NCI-H82 treated with DMSO at 0.1 percent for 48 hours (cell line): ENCODE results near the gene CYSTM1.

ENCODE experiments used
- DNase-seq: peaks from one replicate; lab custom pipeline; 2025; ENCODE audit not compliant: unreplicated experiment; lab: John Stamatoyannopoulos, UW

CYSTM1 gene, protein sequence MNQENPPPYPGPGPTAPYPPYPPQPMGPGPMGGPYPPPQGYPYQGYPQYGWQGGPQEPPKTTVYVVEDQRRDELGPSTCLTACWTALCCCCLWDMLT

DNA sequence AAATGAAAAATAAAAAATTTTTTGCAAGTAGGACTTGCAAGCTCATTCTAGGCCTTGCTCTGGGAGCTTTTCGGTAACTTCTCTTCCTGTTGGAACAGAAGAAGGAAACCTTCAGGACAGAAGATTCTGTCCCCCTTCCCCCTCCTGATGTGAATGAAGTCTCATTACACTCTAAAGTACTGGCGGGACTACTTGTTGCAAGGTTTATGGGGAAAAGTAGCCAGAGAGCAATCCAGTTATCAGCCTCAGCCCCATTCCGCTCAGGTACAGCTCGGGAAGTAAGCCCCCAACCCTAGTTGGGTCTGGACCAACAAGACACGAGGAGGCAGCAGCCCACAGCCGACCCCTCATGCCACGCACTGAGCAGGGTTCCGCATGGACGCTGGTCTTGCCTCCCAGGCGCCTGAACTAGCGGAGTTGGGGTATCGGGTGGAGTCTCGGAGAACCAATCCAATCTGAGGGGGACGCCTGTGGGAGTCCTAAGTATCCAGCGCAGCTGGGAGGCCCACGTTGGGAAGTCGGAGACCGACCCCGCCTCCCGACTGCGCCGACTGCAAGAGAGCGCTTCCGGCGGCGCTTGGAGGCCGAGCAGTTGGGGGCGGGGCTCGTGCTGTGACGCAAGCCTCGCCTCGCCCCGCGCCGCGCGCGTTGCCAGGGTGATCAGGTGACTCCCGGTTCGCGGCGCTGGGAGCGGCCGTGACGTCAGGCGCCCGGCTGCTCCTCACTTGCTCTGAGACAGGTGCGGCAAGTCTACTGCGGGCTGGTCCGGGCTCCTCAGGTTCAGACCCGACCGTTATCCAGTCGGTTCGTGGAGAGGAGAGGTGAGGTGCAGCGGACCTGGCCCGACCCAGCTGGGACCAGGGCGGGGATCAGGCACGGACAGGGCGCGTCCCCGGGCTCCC, at the start of gene CYSTM1:
Gene CYSTM1, plus strand, starts transcription at position 724 of the 902 bp plus-strand sequence. CDS start 19,278 bp downstream, outside the sequence.
- peak; percentile 76 for DNase-seq

DNA sequence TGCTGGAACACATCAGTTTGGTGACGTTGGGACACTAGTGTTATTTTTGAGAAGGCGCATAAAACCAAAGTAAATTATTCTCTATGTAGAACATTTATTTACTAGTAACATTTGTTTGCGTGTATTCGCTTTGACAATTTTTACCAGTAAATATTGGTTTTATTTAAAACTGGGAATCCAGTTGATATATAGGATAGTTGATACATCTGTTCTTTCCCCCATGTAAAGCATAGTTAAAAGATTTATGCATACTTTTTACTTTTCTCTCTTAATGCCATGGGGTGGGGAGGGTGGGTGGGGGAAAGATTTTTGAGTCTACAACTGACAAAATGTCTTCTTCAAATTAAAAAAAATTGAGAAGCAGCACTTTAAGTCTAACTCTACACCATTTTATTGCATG, 49.4 kb upstream of the CYSTM1 start, which contains the start of gene IGIP:
Gene IGIP, plus strand, starts transcription at position 301 of the 400 bp plus-strand sequence. CDS start 2,540 bp downstream, outside the sequence.
- no peak for DNase-seq

DNA sequence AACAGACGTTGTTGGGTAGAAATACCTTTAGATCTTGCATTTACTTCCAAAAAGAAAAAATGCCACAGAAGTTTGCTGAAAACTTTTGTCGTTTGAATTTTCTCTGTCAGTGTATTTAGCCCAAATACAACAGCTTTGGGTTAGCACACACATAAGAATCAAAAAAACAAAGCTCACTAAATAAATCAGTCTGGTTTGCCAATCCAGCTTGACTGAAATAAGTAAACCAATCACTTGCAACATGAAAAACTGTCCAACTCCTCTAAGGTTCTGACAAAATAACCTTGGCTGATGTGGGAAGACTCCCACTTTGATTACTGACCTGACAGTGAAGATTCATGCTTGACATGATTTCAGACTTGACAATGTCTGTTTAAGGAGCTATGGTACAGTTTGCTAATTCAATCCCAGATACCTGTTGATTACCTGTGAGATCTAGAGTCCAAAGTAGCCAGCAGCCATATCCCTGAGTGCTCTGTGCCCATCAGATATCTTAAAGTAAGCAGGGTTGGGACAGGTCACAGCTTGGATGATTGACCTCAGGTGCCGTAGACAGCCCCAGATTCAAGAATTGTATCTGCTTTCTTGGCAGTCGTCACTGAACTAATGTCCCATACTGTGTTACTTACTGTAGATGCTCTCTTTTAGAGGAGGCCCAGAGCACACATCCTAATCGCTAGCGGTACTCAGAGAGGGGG, 48.5 kb upstream of the CYSTM1 start:
- DNase-seq = no peak

DNA sequence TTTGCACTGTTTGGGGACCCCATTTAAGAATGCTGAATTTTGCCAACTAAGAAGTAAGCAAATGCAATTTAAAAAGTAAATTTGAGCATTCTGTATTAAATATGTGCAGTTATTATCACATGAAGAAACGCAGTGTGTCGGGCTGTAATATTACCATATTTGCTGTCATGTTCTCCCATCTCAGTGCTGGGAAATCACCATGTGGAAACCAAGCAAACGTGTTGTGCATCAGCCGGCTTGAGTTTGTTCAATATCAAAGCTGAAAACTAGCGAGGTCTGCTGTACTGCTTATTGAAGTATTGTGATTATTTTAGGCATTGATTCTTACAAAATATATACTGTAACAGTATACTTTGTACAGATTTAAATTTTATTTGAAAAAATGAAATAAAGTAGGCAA, 46.6 kb upstream of the CYSTM1 start:
- DNase-seq = no peak

DNA sequence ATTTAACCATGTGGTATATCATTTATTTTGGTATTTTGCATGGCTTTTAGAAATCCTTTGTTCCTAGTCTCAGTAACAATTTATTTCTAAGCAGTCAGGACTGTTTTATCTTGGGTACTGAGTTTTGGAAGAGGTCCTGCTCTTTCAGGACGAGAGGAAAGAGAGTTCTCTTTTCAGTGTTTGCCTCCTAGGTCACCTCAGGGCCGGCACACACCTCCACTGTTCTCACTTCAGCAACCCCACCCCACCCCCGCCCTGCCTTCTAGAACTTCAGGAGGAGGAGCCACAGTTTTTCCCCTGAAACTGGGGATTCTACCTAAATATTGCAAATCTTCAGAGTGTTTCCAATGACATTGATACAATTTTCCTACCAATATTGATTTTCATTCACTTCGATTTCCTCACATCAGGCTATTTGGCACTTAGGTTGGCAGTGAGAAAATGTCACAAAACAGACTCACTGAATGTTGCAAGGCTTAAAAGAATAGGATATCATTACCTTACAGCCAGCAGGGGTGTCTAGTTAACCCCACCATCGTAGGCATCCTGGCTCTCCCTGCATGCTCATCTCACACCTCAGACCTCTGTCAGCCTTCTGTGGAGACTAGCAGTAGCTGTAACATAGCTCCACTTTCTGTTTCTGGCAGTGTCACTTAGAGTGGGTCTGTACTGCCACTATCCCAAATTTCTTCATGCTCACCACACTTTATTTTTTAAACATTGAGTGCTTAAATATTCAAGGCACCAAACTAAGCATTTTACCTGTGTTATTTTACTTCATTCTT, 43.8 kb upstream of the CYSTM1 start:
- DNase-seq = no peak

DNA sequence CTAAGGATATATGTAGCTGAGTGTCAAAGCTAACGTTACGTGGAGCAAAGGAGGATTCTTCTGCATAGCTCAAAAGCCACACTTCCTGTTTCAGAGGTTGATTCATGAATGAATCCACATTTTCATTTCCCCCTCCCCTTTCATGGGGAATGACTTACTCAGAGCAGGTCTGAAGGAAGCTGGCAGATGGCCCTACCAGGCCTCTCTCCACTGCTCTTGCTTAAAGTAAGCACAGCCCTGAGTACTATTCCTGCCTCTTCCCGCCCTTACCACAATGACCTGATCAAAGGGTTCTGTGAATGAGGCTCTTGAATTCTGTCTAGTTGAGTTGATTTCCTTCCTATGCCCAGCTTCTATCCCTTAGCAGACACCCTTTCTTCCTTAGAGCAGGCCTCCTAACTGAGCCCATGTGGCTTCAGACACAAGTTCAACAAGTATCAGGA, 43.0 kb upstream of the CYSTM1 start:
- no peak for DNase-seq

DNA sequence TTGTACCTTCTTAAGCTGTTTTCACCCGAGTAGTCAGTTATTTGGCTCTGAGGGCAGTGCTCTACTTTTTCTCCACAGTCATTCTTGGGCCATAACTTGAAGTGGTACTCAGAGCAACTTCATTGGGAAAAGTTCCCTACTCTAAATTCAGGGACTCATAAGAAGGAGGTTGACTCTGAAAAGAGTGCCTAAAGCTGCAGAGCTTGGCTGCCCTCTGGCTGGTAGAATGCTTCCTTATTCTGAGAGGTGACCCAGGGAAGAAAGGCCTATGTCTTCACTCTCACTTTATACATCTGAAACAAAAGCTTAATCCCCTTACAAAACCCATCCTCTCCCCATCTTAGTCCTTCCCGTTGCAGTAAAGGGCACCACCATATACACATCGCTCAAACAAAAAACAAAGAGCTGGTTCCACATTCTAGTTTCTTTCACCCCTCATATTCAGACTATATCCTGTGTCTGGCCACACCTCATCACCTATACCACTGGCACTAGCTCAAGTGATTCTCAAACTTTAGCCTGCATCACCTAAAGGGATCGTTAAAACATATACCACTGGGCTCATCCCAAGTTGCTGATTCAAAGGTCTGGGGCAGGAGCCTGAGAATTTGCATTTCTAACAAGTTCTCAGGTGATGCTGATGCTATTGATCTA, 41.3 kb upstream of the CYSTM1 start:
- DNase-seq = no peak

DNA sequence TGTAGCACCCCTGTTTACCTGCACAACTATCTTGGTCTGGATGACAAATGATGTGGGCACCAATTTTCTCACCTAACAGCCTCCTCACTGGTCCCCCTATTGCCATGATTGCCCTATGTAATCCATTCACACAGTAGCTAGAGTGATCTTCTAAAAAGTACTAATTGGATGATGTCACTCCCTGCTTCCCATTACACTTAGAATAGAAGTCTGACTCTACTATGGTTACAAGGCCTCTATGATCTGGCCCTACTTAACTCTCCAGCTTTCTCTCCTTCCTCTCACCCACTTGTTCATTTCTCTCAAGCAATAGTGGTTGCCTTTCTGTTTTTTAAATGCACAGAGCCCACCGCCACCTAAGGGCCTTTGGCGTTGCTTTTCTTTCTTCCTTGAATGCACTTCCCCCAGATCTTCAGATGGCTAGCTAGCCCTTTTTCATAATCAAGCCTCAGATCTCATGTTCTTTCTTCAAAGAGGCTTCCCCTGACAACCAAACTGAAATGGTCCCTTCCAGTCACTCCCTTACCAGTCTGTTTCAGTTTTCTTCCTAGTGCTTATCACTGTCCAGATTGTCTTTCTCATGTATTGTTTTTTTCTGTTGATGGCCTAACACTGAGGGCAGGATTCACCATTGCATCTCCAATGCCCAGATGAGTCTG, 40.6 kb upstream of the CYSTM1 start:
- no peak for DNase-seq

DNA sequence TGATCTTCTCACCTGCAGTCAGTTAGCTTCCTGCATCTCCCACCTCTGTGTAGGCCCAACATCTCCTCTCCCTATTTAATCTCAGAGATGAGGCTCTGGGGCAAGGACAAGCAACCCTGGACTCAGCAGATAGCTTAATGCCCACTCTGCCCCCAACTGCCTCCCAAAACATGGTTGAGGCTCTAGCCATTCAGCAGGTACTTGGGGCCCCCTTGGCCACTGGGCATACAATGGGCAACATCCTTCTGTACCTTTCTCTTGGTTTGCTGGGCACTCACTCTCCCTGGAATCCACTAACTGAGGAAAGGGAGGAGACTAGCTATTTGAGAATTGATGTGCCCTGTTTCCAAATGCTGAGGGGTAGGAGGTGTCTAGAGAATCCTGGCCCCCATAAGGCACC, 39.9 kb upstream of the CYSTM1 start:
- no peak for DNase-seq

DNA sequence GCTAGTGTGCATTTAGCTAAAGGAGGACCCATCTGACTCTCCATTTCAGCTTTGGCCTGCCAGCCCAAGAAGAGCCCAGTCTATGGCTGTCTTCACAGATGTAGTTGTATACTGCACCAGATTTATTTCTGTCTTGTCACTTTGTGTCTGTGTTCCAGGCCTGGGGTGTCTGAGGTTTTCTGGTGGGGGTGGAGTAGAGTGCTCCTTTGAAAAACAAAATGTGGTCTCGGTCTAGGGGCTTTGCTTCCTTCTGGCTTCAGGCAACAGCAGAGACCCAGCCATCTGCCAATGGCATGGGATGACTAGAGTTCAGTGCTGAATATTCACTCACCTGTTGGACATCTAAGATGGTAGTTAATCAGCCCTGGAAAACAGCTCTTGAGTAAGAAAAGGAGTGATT, 38.4 kb upstream of the CYSTM1 start:
- no peak for DNase-seq

DNA sequence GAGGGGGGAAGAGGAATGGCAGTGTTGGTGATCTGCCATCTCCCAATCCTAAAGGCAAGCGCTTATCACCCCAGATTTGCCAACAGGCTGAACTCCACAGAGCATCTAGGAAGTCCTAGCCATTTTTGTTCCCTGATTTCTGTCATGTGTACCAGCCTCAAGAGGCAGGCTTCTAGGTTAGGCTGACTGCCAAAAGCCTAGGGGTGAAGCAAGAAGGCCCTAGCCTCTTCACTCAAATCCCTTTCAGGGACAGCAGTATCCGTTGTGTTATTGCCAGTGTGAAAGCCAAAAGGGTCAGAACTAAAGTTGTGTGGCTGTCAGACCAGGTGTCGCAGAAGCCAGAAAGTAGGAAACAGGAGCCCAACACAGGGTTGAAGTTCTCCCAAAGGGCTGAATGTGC, 34.6 kb upstream of the CYSTM1 start:
- no peak for DNase-seq

DNA sequence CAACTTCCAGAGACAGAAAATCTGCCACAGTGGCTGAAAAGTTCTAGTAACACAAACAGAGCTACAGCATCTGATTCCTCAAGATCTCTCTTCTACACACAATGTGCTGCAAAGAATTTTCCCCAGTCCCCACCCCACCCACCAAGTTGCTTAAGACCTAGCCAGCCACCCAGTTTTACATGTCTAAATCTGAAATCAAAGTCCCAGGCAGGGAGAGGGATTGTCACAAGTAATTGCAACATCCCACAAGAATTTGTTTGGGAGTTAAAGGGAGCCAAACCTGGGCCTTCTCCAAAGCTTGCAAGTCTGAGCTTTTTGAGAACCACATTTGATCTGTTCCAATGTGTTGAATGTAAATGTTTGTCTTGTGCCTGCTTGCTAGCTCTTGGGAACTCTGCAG, 33.7 kb upstream of the CYSTM1 start:
- no peak for DNase-seq

DNA sequence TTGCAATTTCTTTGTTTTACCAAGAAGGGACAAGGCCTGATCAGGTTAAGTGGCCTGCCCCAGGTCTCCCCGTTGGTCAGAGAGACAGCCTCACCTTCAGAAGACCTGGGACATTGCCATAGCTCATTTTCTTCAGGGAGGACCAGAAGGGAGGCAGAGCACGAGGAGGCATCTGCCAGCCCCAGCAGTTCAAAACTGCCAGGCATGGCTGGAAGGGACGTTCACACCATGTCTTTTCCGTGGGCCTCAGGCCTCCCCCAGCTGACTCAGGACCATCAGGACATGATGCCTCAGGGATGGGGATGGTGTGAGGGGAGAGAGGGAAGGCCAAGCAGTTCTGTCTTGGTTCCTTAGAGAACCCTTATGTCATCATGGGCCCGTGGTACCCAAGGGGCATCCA, 32.7 kb upstream of the CYSTM1 start:
- no peak for DNase-seq

DNA sequence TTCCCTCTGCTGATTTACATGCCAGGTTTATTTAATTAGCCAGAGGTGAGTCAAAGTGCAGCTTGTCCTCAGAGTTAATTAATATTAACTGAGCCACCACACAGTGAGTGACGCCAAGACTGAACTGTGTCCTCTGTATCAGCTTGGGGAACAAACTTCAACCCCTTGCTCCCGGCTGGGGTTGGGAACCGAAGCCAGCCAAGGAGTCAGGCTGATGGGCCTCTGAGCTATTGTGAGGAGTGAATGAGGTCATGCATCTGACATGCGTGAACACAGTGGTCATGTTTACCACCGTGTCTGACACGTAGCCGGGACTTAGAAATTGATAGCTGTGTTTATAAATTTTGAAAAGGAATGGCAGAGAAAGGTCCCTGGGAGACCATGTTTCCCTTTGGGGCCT, 32.1 kb upstream of the CYSTM1 start:
- no peak for DNase-seq

DNA sequence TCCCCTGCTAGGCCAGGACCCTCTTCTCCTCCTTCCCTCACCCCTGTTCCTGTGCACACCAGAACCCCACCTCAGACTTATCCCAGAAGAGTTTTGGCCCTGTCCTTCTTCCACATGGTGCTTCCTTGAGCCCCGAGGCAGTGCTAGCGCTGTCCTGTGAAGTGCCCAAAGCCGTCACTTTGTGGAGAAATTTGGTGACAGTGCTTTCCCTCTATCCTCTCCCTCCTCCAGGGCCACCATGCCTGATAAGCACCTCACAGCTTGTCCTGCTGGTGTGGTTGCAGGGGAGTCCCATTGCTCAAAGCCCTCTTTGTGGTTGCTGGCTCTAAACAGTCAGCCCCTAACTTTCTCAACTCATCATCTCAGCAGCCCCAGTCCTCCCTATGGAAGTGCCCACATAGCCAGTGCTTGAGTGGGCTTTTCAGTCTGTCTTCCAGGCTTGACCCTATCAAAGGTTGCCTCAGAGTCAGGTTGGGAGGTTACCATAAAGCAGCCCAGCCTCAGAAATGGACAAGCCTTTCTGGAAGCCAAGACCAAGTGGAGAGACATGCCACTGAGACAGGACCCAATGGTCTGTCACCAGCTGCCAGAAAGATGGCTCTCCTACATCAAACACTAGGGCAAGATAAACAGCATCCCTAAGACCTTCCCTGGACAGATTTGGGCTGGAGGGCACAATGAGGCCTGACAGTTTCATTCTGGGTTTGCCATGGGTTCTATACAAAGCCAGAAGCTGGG, 31.3 kb upstream of the CYSTM1 start:
- no peak for DNase-seq

DNA sequence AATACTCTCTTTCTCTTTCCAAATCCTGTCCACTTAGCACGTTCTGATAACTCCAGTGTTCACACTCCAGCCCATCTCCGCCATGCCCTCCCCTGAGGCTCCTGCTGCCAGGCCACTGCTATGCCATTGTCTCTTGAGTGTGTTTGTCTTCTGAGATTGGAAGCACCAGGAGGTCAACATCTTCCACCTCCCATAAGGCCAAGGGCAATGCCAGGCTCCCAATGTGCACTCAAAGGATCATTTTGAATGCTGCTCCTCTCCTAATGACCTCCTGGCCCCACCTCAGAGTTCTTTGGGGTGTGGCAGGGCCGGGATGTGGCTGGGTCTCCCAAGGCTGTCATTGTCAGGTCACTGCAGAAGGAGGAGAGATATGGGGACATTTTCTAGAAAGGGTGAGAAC, 29.7 kb upstream of the CYSTM1 start:
- DNase-seq = no peak

DNA sequence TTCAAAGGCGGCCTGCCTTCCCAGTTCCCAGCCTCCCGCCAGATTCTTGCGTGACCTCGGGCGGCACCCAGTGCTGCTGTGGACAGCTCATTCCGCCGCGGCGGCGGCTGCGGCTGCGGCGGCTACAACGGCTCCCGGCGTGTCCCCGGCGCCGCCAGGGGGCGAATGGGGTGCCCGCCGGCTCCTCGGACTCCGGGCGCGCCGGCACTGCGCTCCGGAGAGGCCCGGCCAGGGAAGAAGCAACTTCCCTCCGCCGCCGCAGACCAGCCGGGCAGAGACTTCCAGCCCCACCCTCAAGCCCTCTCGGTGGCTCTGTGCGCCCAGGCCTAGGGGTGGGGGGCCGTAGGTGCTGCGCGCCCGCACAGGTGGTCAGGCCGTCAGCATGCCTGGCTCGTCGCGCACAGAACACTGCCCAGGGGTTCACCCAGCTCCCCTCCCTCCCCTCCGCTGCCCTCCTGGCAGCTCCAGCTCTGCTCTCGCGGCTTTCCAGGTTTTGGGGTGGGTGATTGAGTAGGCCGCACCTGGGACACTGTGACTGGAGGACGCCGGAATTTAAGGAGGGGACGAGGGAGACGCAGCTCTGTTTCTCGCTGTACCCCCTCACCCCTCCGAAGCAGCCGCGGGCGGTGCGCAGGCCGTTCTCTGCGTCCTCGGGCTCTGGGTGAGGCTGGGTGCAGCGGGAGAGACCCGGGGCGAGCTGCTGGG, 29.0 kb upstream of the CYSTM1 start:
- no peak for DNase-seq

DNA sequence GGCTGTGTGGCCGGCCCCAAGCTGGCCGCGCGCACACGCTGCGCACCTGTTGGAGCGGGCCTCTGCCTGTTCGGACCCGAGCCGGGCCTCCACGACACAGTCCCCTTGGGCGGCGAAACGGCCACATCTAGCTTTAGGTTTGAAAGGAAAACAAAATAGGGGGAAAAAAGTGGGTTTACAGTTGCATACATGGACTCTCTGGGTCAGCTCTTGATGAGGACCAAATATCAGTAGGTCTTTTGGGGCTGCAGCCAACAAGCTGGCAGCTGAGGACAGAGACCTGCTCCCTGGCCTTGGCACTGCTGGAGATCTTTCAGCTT, 28.5 kb upstream of the CYSTM1 start:
- no peak for DNase-seq

DNA sequence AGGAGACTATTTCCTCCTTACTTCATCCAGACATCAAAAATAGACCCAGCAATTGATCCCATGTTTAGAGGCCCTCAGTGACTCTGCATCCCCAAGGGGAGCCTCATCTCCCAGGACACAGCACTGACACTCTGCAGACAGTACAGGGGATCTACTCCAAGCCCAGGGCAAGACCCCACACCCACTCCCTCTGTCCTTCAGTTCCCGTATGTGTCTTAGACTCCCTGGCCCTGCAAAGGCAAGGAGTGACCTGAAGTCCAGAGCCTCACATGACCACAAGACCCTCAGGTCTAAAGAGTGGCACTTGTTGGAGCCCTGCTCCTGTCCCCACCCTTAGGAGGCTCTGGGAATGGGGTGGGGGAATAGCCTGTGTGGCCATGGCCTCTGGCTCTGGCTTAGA, 27.5 kb upstream of the CYSTM1 start:
- no peak for DNase-seq
